ENCODE results near the gene ZCCHC14. TPM values are rescaled to one million over a fixed set of nuclear protein-coding genes. Genes with fewer than 3 reads are reported as not detected.

ZCCHC14 gene
- total RNA-seq, 4 donors from 2014 or later: 21.8 to 64.0 (median 28.8) TPM

DNA sequence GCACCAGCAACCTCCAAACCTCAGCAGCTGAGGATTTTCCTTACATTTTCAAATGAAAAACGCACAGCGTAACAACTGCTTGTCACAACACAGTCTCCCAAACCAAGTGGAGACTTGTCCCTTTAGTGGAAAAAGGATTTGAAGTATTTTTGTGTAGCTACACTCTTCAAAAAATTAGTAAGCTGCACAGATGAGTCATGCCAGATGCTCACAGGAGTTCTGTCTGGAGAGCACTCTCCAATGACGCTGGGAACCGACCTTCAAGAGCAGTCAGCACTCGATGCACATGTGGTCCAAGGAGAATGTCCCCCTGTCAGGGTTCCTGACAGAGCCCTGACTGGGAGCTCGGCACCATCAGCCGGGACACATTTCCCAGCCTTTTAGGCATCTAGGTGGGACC is 60.9 kb downstream of the ZCCHC14 start:
- Histone ChIP-seq H3K27me3 (no peaks in the 10 kb centered on the region), H3K27ac (no peak overlapping the region), H3K4me1 (peaks cover 10% of the 10 kb centered on the region), H3K4me3 (no peak overlapping the region), H3K36me3 (peaks cover 13% of the 10 kb centered on the region), H3K9me3 (no peaks in the 10 kb centered on the region)
- DNase-seq (ENCODE audit: low spot score in 2 of 2): no peak
- TF ChIP-seq EP300 (IDR thresholded peaks at IDR 0.05) (no peak), POLR2A (IDR thresholded peaks at IDR 0.05) (no peak), POLR2AphosphoS5 (IDR thresholded peaks at IDR 0.05) (no peak)
- TF ChIP-seq, protein P1, sequence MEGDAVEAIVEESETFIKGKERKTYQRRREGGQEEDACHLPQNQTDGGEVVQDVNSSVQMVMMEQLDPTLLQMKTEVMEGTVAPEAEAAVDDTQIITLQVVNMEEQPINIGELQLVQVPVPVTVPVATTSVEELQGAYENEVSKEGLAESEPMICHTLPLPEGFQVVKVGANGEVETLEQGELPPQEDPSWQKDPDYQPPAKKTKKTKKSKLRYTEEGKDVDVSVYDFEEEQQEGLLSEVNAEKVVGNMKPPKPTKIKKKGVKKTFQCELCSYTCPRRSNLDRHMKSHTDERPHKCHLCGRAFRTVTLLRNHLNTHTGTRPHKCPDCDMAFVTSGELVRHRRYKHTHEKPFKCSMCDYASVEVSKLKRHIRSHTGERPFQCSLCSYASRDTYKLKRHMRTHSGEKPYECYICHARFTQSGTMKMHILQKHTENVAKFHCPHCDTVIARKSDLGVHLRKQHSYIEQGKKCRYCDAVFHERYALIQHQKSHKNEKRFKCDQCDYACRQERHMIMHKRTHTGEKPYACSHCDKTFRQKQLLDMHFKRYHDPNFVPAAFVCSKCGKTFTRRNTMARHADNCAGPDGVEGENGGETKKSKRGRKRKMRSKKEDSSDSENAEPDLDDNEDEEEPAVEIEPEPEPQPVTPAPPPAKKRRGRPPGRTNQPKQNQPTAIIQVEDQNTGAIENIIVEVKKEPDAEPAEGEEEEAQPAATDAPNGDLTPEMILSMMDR (IDR thresholded peaks at IDR 0.05): no peak
- WGBS: 58% methylated on average over 6 of the region's 7 CpGs

DNA sequence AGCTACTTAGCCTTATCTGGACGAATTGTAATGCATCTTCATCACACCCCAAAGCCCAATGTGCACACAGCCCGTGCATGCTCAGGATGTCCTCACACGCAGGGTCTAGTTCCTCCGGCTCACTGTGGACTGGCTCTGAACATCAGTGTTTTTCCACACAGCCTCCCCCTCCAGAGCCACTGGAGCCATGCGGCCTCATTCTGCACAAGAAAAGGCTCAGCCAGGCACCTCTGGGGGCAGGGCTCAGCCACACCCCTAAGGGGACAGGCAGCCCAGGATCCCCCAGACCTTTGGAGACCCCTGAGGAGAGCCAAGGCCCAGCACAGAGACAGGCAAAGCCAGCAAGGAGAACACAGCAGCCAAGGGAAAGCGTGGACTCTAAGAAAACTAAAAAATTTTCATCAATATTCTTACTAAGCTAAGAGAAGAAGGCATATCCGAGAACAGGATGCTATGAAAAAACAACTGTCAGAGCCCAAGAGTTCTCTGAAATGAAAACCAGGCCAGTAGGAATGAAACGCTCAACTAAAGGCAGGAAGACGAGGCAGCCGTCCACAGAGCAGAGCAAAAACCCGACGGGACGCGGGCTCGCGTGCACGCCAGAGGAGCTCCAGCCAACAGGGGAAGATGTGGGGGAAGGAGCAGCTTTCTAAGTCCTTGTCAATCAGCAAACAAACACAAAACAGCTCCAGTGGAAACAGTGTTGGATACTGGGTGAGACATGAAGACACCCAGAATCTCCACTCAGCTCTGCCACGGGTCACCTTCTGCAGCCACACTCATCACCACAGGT is 66.2 kb downstream of the ZCCHC14 start:
- Histone ChIP-seq H3K27ac (no peak overlapping the region), H3K27me3 (no peaks in the 10 kb centered on the region), H3K4me3 (no peak overlapping the region), H3K9me3 (no peaks in the 10 kb centered on the region), H3K4me1 (no peaks in the 10 kb centered on the region), H3K36me3 (peaks cover 25% of the 10 kb centered on the region)
- no peak for TF ChIP-seq POLR2A (IDR thresholded peaks at IDR 0.05)
- TF ChIP-seq, protein P1 (IDR thresholded peaks at IDR 0.05): no peak
- no peak for TF ChIP-seq EP300 (IDR thresholded peaks at IDR 0.05)
- DNase-seq (ENCODE audit: low spot score in 2 of 2): peak; percentile 29 to 41
- 89% methylated on average over 18 of the region's 18 CpGs for WGBS

DNA sequence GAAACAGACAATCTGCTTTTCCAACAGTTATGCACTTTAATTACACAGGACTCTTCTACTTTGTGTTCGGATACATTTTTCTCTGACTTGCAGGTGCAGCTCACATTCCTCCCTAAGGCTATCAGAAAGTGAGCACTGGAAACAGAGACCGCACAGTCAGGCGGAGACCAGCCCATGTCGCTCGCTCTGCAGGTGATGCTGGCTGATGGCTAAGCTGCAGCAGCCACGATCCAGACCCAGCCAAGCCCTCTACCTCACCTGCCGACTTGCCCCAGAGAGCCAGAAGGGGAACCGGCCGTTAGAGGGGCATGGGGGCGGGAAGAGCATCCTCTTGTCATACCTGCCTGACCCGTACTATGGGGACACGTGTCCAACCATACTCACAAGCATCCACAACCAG is 66.9 kb downstream of the ZCCHC14 start:
- H3K9me3 ChIP-seq: no peaks in the 10 kb centered on the region
- no peaks in the 10 kb centered on the region for H3K27me3 ChIP-seq
- peaks cover 30% of the 10 kb centered on the region for H3K36me3 ChIP-seq
- H3K4me1 ChIP-seq: no peaks in the 10 kb centered on the region
- no peak overlapping the region for H3K4me3 ChIP-seq
- TF ChIP-seq POLR2AphosphoS5 (IDR thresholded peaks at IDR 0.05) (no peak), EP300 (IDR thresholded peaks at IDR 0.05) (no peak)
- TF ChIP-seq, protein P1 (IDR thresholded peaks at IDR 0.05): no peak
- 84% methylated on average over 10 of the region's 12 CpGs for WGBS
- H3K27ac ChIP-seq: no peak overlapping the region
- peak in 1 of 2 donors; percentile 42 for DNase-seq (ENCODE audit: low spot score in 2 of 2)

DNA sequence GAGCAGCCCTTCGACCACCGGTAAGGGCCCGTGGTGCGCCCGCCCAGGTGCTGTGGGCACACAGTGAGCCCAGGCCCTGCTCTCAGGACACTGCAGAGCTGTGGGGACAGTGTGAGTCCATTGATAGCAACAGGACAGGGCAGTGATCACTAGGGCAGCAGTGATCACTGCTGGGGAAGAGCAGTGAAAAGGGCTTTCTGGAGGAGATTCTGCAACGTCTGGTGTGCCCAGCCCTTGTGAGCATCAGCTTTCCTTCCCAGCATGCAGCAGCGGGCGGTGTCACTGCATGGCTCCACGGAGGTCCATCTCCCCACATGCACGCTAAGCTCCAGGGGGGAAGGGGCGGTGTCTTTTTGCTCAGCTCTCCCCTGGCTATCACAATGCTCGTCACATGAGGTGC is 68.6 kb downstream of the ZCCHC14 start:
- Histone ChIP-seq H3K27ac (no peak overlapping the region), H3K9me3 (no peaks in the 10 kb centered on the region), H3K4me3 (no peak overlapping the region), H3K4me1 (no peaks in the 10 kb centered on the region), H3K27me3 (no peaks in the 10 kb centered on the region), H3K36me3 (peaks cover 43% of the 10 kb centered on the region)
- TF ChIP-seq EP300 (IDR thresholded peaks at IDR 0.05): no peak
- TF ChIP-seq POLR2A (IDR thresholded peaks at IDR 0.05): no peak
- TF ChIP-seq, protein P1 (IDR thresholded peaks at IDR 0.05): no peak
- TF ChIP-seq POLR2AphosphoS5 (IDR thresholded peaks at IDR 0.05): no peak
- no peak for DNase-seq (ENCODE audit: low spot score in 2 of 2)
- 75% methylated on average over 12 of the region's 12 CpGs for WGBS

DNA sequence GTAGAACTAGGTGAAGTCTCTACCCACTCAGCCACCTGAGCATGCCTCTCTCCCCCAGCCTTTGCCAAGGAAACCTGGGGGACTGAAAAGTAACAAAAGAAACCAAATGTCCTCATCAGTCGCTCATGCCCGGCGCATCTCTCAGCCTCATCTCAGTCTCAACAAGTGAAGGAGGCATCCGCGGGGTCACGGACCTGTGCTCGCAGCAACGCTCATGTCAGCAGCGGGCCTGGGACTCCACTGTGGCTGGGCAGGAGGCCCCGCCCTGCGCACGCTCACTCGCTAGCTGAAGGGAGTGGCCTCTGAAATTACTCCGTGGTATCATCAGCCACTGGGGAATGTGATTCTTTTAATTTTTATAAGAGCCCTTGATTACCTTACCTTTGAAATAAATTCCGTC is 69.4 kb downstream of the ZCCHC14 start:
- no peaks in the 10 kb centered on the region for H3K9me3 ChIP-seq
- no peak overlapping the region for H3K4me3 ChIP-seq
- H3K27me3 ChIP-seq: no peaks in the 10 kb centered on the region
- no peak for DNase-seq (ENCODE audit: low spot score in 2 of 2)
- peaks cover 48% of the 10 kb centered on the region for H3K36me3 ChIP-seq
- WGBS: 92% methylated on average over 15 of the region's 15 CpGs
- no peak for TF ChIP-seq POLR2AphosphoS5 (IDR thresholded peaks at IDR 0.05)
- TF ChIP-seq POLR2A (IDR thresholded peaks at IDR 0.05): no peak
- TF ChIP-seq, protein P1 (IDR thresholded peaks at IDR 0.05): no peak
- no peak for TF ChIP-seq EP300 (IDR thresholded peaks at IDR 0.05)
- H3K4me1 ChIP-seq: no peaks in the 10 kb centered on the region
- no peak overlapping the region for H3K27ac ChIP-seq
